H1 (cell line): ENCODE data around the gene SMYD4.

Experiments
- BCL11A ChIP-seq, 2 experiments: IDR thresholded peaks; one replicate each; pipeline ENCODE4 v1.6.1; 2011; ENCODE audit warnings: low read depth in 2 of 2, low read length in 2 of 2, mild to moderate bottlenecking in 2 of 2
- EGR1 ChIP-seq: IDR thresholded peaks from 2 replicates; pipeline ENCODE4 v1.6.1; 2011; ENCODE audit warnings: low read depth, low read length, borderline replicate concordance
- EP300 ChIP-seq, 2 experiments: IDR thresholded peaks; 1 replicate in 1 of 2; 2 replicates in 1 of 2; pipeline ENCODE4 v1.6.1; 2011 to 2012; ENCODE audit warnings: low read depth in 2 of 2, low read length in 2 of 2, mild to moderate bottlenecking in 2 of 2, borderline replicate concordance in 1 of 2, inconsistent platforms in 1 of 2, moderate library complexity in 1 of 2
- EZH2 ChIP-seq: fragments of 200-600 bp; sonication (generic); IDR thresholded peaks from 2 replicates; pipeline ENCODE4 v1.7.1; 2012; ENCODE audit warnings: low read depth, mild to moderate bottlenecking, moderate library complexity, low read length, inconsistent platforms; ENCODE audit not compliant: severe bottlenecking
- MAX ChIP-seq: IDR thresholded peaks from 2 replicates; pipeline ENCODE4 v1.6.1; 2012; ENCODE audit warnings: inconsistent platforms
- RBBP5 ChIP-seq: IDR thresholded peaks from 2 replicates; pipeline ENCODE4 v1.7.1; 2012; ENCODE audit warnings: low read depth, mild to moderate bottlenecking, inconsistent platforms, low read length, moderate library complexity, borderline replicate concordance
- RXRA ChIP-seq: IDR thresholded peaks from 2 replicates; pipeline ENCODE4 v1.6.1; 2011; ENCODE audit warnings: low read depth, mild to moderate bottlenecking, low read length, moderate library complexity; ENCODE audit not compliant: insufficient read depth
- TCF12 ChIP-seq: IDR thresholded peaks from 2 replicates; pipeline ENCODE4 v1.6.1; 2011; ENCODE audit warnings: low read depth, mild to moderate bottlenecking, low read length
- TF ChIP-seq, protein P1 (sequence below): IDR thresholded peaks from 2 replicates; pipeline ENCODE4 v1.6.1; 2011; ENCODE audit warnings: low read depth, mild to moderate bottlenecking, low read length; ENCODE audit not compliant: insufficient read depth
- TF ChIP-seq, protein P2 (sequence below), 3 experiments: IDR thresholded peaks; 1 replicate in 2 of 3; 2 replicates in 1 of 3; pipeline versions ENCODE4 v1.5.1 to v1.6.1; 2011; ENCODE audit warnings: low read length in 3 of 3, mild to moderate bottlenecking in 3 of 3, inconsistent platforms in 2 of 3, low read depth in 1 of 3, moderate library complexity in 1 of 3; ENCODE audit not compliant: insufficient read depth in 1 of 3; ENCODE audit errors: control extremely low read depth in 1 of 3

DNA sequence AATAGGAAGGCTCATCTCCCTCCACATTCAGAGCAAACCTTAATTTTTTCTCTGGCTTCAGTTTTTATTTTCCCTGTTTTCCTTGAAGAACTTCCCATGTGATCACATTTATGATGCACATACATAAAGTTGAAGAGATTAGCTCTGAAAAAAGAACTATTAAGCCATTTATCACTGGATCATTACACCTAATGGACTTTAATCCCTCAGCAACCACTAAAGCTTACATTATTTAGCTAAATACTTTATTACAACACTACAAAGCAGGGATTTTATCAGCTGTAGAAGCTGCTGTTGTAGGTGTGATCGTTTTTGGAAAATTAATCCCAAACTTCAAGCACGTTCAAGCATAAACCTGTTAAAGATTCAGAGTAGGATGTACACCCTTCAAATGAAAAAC, 21.1 kb downstream of the SMYD4 start:
- TF ChIP-seq RBBP5 (no peak), RXRA (no peak), TCF12 (no peak), EP300 (IDR thresholded peaks at IDR 0.05; ENCODE audit: borderline replicate concordance in 1 of 2, low read depth in 2 of 2, low read length in 2 of 2) (no peak), EZH2 (no peak), EGR1 (no peak), BCL11A (IDR thresholded peaks at IDR 0.05; ENCODE audit: low read depth in 2 of 2, low read length in 2 of 2) (no peak), MAX (no peak)
- TF ChIP-seq, protein P1, sequence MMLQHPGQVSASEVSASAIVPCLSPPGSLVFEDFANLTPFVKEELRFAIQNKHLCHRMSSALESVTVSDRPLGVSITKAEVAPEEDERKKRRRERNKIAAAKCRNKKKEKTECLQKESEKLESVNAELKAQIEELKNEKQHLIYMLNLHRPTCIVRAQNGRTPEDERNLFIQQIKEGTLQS: no peak
- TF ChIP-seq, protein P2, sequence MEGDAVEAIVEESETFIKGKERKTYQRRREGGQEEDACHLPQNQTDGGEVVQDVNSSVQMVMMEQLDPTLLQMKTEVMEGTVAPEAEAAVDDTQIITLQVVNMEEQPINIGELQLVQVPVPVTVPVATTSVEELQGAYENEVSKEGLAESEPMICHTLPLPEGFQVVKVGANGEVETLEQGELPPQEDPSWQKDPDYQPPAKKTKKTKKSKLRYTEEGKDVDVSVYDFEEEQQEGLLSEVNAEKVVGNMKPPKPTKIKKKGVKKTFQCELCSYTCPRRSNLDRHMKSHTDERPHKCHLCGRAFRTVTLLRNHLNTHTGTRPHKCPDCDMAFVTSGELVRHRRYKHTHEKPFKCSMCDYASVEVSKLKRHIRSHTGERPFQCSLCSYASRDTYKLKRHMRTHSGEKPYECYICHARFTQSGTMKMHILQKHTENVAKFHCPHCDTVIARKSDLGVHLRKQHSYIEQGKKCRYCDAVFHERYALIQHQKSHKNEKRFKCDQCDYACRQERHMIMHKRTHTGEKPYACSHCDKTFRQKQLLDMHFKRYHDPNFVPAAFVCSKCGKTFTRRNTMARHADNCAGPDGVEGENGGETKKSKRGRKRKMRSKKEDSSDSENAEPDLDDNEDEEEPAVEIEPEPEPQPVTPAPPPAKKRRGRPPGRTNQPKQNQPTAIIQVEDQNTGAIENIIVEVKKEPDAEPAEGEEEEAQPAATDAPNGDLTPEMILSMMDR (IDR thresholded peaks at IDR 0.05; ENCODE audit: control extremely low read depth in 1 of 3, insufficient read depth in 1 of 3, low read depth in 1 of 3, low read length in 3 of 3): no peak
